Nephron progenitor cell (in vitro differentiated cells): Measurements from ENCODE around the gene HTR7.
"Not testable (repeated sequence)": the region's sequence is repeated elsewhere in the genome, so short reads cannot be mapped to it uniquely, and the experiment has no call there.

ENCODE experiments used
- DNase-seq: peaks from one replicate; pipeline ENCODE4 v3.0.0; 2021
- H3K27ac Mint-ChIP-seq: 2 replicates; pipeline ENCODE4 v1.8.0; 2021; ENCODE audit warnings: mild to moderate bottlenecking, moderate library complexity, mixed read lengths
- H3K27me3 Mint-ChIP-seq: 2 replicates; pipeline ENCODE4 v1.8.0; 2021; ENCODE audit warnings: mild to moderate bottlenecking, low read depth, mixed read lengths; ENCODE audit not compliant: poor library complexity
- H3K36me3 Mint-ChIP-seq: 2 replicates; pipeline ENCODE4 v1.8.0; 2021; ENCODE audit warnings: low read depth, mixed read lengths
- H3K4me1 Mint-ChIP-seq: 2 replicates; pipeline ENCODE4 v1.8.0; 2021; ENCODE audit warnings: mixed read lengths
- H3K4me3 Mint-ChIP-seq: 2 replicates; pipeline ENCODE4 v1.8.0; 2021; ENCODE audit warnings: mild to moderate bottlenecking, moderate library complexity, mixed read lengths
- H3K9me3 Mint-ChIP-seq: 2 replicates; pipeline ENCODE4 v1.8.0; 2021; ENCODE audit warnings: mild to moderate bottlenecking, moderate library complexity, mixed read lengths
- TF ChIP-seq, protein P1 (sequence below): fragments of 200-600 bp; sonication (generic); IDR thresholded peaks from 2 replicates; pipeline ENCODE4 v1.5.0; 2021; ENCODE audit warnings: antibody characterized with exemption

The HTR7 gene

GRCh38 chr10:90822508-90822907, 35.3 kb downstream of the HTR7 start:
- no peak overlapping the region for H3K4me3 Mint-ChIP-seq
- H3K27ac Mint-ChIP-seq, result no peak overlapping the region
- H3K27me3 Mint-ChIP-seq, result no peaks in the 10 kb centered on the region
- H3K4me1 Mint-ChIP-seq, result no peaks in the 10 kb centered on the region
- no peak for DNase-seq
- peaks cover 6% of the 10 kb centered on the region for H3K9me3 Mint-ChIP-seq
- TF ChIP-seq, protein P1, sequence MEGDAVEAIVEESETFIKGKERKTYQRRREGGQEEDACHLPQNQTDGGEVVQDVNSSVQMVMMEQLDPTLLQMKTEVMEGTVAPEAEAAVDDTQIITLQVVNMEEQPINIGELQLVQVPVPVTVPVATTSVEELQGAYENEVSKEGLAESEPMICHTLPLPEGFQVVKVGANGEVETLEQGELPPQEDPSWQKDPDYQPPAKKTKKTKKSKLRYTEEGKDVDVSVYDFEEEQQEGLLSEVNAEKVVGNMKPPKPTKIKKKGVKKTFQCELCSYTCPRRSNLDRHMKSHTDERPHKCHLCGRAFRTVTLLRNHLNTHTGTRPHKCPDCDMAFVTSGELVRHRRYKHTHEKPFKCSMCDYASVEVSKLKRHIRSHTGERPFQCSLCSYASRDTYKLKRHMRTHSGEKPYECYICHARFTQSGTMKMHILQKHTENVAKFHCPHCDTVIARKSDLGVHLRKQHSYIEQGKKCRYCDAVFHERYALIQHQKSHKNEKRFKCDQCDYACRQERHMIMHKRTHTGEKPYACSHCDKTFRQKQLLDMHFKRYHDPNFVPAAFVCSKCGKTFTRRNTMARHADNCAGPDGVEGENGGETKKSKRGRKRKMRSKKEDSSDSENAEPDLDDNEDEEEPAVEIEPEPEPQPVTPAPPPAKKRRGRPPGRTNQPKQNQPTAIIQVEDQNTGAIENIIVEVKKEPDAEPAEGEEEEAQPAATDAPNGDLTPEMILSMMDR, result no peak
- H3K36me3 Mint-ChIP-seq, result no peaks in the 10 kb centered on the region

DNA sequence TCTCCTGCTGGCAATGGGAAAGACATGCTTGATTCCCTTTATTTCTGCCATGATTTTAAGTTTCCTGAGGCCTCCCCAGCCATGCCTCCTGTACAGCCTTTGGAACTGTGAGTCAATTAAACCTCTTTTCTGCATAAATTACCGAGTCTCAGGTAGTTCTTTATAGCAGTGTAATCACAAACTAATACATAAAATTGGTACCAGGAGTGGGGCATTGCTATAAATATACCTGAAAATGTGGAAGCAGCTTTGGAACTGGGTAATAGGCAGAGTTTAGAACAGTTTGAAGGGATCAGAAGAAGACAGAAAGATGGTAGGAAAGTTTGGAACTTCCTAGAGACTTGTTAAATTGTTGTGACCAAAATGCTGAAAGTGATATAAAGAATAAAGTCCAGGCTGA, 36.0 kb downstream of the HTR7 start:
- H3K27me3 Mint-ChIP-seq, H3K4me3 Mint-ChIP-seq, H3K9me3 Mint-ChIP-seq: not testable (repeated sequence)

DNA sequence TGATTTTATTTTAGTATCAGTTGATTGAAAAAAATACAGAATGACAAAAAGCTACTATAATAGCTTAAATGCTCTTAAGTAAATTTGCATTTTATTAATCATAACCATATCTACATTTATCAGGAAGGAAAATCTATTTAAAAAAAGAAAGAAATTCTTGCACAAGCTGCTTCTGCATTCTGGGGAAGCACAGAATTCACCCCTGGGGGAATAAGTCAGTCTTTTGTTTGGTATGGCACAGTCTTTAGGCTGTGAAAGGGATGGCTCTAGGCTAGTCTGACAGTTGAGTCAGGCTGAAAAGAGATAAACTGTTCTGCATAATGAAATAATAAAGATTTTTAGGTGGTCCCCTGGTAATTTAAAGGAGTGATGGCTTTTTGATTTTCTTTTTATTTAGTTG, 37.9 kb downstream of the HTR7 start:
- no peak for DNase-seq
- no peak overlapping the region for H3K27ac Mint-ChIP-seq

More for the DNA sequence above, 36.0 kb downstream of the HTR7 start:
- not testable (repeated sequence) for H3K4me1 Mint-ChIP-seq, H3K27ac Mint-ChIP-seq, H3K36me3 Mint-ChIP-seq, DNase-seq

GRCh38 chr10:90818736-90819135, 39.1 kb downstream of the HTR7 start:
- H3K36me3 Mint-ChIP-seq, result no peaks in the 10 kb centered on the region
- H3K4me1 Mint-ChIP-seq, result no peaks in the 10 kb centered on the region
- no peaks in the 10 kb centered on the region for H3K27me3 Mint-ChIP-seq

More for the DNA sequence above, 37.9 kb downstream of the HTR7 start:
- H3K4me3 Mint-ChIP-seq, result no peak overlapping the region
- H3K27me3 Mint-ChIP-seq, result no peaks in the 10 kb centered on the region
- H3K4me1 Mint-ChIP-seq, result no peaks in the 10 kb centered on the region
- H3K36me3 Mint-ChIP-seq, result no peaks in the 10 kb centered on the region
- TF ChIP-seq, protein P1, result no peak
- peaks cover 6% of the 10 kb centered on the region for H3K9me3 Mint-ChIP-seq

GRCh38 chr10:90817128-90817889, 40.5 kb downstream of the HTR7 start:
- H3K4me3 Mint-ChIP-seq, result no peak overlapping the region
- no peaks in the 10 kb centered on the region for H3K27me3 Mint-ChIP-seq
- H3K9me3 Mint-ChIP-seq, result peaks cover 6% of the 10 kb centered on the region
- H3K4me1 Mint-ChIP-seq, result no peaks in the 10 kb centered on the region
- TF ChIP-seq, protein P1, result no peak
- no peak overlapping the region for H3K27ac Mint-ChIP-seq
- no peak for DNase-seq
- no peaks in the 10 kb centered on the region for H3K36me3 Mint-ChIP-seq

More at GRCh38 chr10:90818736-90819135, 39.1 kb downstream of the HTR7 start:
- no peak overlapping the region for H3K4me3 Mint-ChIP-seq
- no peak overlapping the region for H3K27ac Mint-ChIP-seq
- no peak for DNase-seq
- H3K9me3 Mint-ChIP-seq, result peaks cover 6% of the 10 kb centered on the region
- TF ChIP-seq, protein P1, result no peak

GRCh38 chr10:90816466-90816865, 41.4 kb downstream of the HTR7 start:
- H3K4me3 Mint-ChIP-seq, result no peak overlapping the region
- TF ChIP-seq, protein P1, result no peak
- no peak overlapping the region for H3K27ac Mint-ChIP-seq

More at GRCh38 chr10:90816466-90816865, 41.4 kb downstream of the HTR7 start:
- no peaks in the 10 kb centered on the region for H3K36me3 Mint-ChIP-seq
- H3K4me1 Mint-ChIP-seq, result no peaks in the 10 kb centered on the region
- no peak for DNase-seq
- H3K9me3 Mint-ChIP-seq, result no peaks in the 10 kb centered on the region
- no peaks in the 10 kb centered on the region for H3K27me3 Mint-ChIP-seq
